ENCODE data around the gene RUNDC3A.
A peak's percentile ranks its signal among the peaks of the same experiment; 100 is the strongest.

Gene RUNDC3A

DNA sequence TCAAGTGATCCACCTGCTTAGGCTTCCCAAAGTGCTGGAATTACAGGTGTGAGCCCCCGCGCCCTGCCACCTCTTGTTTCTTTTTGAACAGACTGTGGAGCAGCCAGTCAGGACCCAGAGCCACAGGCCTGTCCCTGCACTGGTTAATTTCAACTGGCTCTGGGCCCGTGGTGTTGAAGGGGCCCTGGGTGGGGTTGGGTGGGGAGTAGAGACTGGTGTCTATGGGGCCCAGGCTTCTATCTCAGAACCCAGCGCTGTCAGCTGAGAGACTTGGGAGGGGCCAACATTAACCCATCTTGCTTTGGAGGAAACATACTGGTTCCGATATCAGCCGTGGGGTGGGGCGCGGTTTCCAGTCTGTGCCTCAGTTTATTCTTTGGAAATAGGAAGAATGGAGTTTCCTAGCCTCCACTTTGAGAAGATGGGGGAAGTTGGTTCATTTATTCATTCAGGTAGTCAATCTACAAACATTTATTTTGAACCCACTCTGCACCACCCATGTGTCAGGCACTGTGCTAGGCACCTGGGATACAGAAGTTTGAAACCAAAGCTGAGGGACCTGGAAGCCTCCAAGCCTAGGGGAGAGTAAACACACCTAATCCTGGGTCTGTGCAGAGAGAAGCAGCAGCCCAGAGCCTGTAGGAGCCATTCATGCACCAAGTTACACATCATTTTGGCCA is 24.9 kb upstream of the RUNDC3A start:
- DNase-seq (ENCODE audit: low spot score) = no peak

DNA sequence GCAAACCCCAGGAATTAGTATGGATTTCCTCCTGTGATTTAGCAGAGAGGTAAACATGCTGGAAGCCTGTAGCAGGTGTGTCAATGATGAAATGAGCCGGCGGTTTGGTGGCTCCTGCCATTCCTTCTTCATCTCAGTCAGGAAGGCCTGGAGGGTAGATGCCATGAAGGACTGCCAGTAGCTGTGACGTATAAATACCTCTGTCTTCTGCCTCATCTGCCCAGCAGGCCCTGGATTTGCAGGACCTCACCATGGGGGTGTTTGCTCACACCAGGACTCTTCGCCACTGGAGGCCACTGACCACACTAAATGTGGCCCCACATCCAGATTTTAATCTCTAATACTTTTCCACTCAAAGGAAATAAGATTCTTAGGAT is 24.4 kb upstream of the RUNDC3A start:
- DNase-seq (ENCODE audit: low spot score) = no peak

DNA sequence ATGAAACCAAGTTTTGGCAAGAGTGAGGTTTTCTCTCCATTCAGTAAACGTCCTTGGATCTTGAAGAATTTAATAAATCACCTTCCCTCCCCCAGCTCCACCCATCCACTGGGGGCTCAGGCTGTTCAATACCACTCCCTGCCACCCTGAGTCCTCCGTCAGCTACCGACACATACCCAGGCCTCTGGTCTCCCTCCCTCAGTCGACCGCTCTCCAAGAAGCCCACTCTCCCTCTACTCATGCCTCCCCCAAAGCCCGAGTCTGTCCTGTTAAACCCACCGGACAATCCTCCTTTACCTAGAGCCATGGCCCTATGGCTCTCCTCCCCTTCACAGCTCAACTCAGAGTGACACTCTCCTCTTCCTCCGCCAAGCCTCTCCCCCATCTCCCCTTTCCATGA is 20.8 kb upstream of the RUNDC3A start:
- no peak for DNase-seq (ENCODE audit: low spot score)

DNA sequence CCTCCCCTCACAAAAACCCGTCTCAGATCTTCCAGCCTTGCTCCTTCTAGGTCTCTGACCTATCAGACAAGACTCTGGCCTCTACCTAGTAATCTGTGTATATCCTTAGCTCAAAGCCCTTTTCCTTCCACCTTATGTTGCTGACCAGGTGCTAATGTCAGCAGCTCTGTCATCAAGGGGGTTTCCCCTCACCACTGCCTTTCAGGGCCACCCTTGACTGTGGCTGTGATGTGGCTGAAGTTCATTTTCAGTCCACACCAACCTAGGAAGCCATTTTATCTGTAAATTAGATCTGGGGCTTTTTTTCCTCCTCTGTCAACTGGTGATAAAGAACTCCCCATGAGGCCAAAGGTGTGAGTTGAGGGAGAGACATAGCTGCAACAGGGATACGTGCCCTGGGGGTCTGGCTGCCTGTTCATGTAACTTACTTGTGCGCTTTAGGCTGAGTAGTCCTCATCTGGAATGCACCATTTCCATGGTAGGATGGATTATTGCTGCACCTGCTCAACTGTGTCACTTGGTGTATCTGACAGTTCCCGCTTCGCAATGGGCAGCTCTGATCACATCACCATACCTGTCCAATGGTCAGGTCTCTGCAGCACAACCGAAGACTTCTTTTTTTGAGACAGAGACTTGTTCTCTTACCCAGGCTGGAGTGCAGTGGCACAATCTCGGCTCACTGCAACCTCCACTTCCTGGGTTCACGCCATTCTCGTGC is 14.7 kb upstream of the RUNDC3A start:
- DNase-seq (ENCODE audit: low spot score) = no peak

DNA sequence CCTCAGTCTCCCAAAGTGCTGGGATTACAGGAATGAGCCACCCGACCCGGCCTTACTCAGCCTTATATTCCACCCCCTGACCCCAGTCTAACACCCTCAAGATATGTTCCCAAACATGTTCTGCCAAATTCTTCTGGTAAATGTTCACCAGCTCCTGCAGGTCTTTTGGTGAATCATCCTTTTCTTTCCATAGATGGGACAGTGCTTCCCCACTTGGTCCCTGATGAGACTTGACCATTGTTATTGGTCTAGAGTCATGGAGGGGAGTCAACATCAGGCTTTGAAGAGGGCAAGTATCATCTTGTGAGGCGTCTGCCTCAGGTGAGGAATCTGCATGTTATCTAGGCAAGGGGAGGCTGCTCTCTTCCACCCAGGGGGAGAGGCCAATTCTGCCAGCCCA is 10.4 kb upstream of the RUNDC3A start:
- no peak for DNase-seq (ENCODE audit: low spot score)

DNA sequence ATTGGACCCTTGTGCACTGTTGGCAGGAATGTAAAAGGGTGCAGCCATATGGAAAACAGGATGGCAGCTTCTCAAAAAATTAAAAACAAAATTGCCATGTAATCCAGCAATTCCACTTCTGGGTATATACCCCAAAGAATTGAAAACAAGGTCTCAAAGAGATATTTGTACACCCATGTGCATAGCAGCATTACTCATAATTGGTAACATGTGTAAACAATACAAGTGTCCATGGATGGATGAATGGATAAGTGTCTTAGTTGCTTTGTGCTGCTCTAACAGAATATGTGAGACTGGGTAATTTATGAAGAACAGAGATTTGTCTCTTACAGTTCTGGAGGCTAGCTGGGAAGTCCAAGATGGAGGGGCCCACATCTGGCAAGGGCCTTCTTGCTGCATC is 3.8 kb upstream of the RUNDC3A start:
- DNase-seq (ENCODE audit: low spot score) = no peak

DNA sequence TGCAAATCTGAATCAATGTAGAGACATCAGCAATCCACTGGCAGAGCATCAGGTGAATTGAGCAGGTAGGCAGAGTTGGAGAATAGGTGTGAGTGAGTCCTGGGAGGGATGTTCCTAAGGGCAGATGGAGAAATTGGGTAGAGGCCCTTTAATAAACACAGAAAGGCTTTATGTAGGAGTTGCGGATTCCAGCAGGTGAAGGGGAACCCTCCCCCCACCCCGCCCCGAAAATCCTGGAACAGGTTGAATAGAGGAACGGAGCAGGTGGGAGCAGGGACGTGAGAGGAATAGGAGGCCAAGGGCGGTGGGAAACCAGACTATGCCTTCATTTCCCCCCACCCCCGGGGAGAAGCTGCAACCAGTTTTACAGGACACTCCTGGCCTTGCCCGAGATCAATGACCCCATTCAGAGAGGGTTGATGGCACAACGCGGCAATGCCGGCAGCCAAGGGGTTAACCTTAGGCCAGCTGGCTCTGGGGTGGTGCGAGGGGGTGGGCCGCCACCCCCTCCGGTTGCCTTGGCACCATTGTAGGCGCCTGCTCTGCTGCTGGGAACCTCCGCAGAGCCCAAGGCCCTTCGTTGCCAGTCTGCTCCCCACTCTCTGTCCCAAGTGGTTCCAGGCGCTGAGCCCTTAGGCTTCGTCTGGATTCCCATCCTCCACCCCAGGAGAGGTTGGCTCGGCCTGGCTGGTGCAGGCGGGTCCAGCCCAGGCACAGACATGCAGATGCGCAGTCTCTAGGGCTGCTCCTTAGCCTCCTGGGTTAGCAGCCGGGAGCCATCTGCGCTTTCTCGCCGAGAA is 814 bp upstream of the RUNDC3A start:
- peak; percentile 85 for DNase-seq (ENCODE audit: low spot score)

DNA sequence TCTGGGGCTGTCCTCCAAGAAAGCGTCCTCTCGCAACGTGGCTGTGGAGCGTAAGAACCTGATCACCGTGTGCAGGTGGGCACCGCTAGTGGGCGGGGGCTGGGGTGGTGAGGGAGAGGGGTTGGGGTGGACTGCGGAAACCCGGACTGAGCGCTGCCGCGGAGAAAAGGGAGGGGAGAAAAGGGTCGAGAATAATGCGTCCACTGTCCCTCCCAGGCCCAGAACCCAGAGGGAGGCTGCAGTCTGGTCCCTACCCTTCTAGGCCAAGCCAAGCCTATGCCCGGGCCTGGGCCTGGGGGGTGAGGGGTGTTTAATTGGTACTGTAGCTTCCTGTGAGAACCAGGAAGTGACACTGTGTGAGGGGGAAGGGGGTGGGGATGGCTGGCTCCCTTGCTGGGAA is 464 bp downstream of the RUNDC3A start:
- peak; percentile 60 for DNase-seq (ENCODE audit: low spot score)

DNA sequence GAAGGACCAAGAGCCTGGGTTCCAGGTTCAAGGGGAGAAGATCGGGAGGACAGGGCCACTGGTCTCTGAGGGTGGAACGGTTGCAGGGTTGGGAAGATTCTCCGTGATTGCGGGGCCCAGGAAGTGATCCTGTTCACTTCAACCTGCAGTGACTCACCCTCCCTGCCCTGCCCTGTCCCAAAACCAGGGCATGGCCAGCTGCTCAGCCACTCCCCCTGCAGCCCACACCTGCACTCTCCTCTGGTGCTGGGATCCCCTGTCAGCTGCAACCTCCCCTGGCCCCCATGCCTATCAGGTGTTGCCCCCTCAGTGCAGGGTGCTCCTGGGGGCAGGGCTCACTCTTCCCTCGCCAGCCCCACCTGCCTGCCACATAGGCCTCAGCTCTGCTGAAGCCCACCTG is 1.1 kb downstream of the RUNDC3A start:
- DNase-seq (ENCODE audit: low spot score) = no peak

DNA sequence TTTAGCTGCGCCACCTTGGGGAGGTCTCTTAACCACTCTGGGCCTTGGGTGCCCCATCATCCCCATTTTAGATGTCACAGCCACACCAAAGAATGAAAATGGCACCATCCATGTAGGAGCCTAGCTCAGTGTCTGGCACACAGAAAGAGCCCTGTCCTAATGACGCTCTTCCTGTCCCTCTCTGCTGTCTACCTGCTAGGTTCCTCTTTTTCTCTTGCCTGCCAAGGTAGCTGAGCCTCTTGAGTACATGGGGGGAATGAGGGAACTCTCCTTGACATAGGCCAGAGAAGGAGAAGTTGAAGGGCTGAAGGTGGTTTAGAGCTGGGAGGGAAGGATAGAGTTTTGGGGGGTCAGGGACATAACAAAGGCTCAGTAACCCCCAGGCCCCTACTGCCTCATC is 1.8 kb downstream of the RUNDC3A start:
- DNase-seq (ENCODE audit: low spot score) = no peak

DNA sequence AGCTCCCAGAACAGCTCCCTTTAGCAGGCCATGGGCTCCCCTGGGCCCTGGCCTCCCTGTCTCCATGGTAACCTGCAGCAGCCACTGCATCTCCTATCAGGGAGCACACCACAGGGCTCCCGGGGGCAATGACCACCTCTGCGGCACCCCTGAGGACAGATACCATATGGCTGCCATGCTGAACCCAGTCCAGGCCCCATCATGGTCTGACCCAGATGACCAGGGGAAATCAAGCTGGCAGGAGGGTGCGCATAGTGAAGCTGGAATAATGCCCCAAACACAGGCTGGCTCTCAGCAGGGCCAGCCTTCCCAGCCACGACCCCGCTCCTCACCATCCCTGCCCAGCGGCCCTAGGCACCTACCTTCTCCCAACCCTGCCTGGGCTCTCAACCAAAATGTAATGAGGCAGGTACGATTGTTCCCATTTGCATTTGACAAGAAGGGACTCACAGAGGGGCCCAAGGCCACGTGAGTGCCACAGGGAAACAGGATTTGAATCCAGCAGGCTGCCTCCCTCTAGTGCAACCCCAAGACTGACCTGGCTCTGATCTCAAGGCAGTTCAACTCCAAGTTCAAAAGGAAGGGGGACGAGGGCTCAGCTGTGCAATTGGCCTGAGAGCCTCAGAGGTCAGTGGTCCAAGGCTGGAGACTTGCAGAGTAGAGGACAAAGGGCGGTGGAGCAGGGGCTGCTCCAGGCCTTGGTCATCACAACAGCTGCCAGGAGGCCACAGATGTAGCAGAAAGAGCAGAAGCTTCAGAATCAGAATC is 2.4 kb downstream of the RUNDC3A start:
- DNase-seq (ENCODE audit: low spot score) = no peak

DNA sequence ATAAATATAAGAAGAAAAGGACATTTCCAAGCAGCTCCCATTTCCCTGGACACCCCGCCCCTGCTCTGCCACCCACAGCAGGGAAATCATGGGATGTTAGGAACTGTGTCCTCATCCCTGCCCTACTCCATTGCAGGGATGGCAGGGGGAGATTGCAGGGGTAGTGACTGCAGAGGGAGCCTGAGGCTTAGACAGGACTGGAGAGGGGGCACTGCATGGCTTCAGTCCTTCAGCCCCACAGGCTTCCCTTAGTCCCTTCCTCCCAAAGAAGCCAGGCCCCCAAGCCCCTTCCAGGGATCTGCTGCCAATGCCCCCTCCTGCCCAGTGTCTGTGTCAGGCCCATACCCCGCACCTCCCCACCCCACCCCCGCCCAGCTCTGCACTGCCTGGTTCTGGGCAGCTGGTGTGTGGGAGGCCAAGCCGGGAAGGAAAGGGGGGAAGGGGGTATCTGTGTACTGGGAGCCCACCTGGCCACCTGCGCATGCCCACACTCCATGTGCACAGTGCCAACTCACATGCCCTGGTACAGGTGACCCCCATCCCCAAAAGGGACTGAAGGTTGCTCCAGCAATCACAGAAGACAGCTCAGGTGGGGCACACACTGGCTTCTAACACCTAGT is 3.3 kb downstream of the RUNDC3A start:
- no peak for DNase-seq (ENCODE audit: low spot score)

DNA sequence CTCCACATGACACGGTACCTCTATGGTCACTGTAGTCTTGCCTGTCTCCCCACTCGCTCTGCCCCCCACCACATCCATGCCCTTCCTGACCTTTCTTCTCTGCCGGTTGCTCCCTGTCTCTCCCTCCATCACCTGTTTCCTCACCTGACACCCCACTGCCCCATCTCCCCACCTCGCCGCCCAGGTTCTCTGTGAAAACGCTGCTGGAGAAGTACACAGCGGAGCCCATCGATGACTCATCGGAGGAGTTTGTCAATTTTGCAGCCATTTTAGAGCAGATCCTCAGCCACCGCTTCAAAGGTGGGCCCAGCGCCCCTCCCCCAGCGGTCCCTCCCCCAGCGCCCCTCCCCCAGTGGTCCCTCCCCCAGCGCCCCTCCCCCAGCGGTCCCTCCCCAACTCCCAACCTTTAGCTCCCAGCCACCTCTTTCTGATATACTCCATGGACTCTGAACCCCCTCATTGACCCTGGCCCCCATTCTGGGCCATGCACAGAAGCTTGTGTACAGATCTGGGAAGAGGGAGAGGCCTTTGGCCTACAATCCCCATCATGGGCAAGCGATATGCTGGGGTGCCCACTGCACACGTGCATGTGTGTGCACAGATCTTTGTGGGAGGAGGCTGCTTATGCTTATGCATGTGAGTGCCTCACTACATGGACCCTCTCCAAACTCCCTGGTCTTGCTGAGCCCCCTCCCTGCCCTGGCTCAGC is 4.1 kb downstream of the RUNDC3A start:
- DNase-seq (ENCODE audit: low spot score) = no peak

DNA sequence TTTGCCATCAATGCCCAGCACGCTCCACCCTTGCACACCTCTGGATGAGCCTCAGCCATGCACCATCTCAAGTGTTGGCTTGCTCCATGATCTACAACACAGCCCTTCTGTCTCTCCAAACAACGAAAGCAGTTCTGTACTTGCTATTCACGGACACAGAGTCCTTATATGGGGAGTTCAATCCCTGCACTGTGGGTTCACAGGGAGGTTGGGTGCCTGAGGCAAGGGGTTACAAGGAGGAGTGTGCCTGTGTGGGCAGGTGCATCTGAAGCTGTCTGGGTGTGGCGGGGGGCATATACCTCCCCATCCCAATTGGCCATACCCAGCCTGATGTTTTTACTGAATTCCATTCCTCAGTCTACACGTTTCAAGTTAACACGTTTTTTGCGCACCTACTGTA is 5.6 kb downstream of the RUNDC3A start:
- no peak for DNase-seq (ENCODE audit: low spot score)

DNA sequence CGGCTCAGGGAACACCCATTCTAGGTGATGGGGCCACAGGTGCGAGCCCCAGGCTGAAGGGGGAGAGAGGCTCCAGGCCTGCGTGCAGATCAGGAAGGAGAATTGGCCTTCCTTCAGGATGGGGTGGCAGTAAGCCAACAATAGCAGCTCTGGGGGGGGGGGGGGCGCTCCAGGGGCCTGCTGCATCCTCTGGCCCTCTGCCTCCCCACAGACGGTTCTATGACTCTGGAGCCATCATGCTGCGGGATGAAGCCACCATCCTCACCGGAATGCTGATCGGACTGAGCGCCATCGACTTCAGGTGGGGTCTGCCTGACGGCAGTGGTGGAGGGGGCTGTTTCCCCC is 6.1 kb downstream of the RUNDC3A start:
- no peak for DNase-seq (ENCODE audit: low spot score)

DNA sequence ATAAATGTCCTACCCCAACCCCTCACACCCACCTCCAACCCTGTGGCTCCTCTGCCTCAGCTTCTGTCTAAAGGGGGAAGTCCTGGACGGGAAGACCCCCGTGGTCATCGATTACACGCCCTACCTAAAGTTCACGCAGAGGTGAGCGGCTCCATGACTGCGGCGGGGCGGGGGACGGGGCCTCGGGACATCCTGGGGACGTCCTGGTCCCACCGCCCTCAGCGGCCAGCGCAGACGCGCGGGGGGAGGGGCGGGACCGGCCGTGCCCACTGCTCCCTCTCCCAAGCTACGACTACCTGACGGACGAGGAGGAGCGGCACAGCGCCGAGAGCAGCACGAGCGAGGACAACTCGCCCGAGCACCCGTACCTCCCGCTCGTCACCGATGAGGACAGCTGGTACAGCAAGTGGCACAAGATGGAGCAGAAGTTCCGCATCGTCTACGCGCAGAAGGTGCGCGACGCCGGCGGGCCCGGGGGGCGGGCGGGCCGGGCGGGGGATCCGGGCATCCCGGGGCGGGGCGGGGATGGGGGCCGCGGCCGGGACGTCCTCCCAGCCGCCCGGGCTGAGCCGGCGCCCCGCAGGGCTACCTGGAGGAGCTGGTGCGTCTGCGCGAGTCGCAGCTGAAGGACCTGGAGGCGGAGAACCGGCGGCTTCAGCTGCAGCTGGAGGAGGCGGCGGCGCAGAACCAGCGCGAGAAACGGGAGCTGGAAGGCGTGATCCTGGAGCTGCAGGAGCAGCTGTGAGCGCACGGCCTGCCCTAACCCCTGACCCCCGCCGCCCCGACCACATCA is 6.7 kb downstream of the RUNDC3A start:
- no peak for DNase-seq (ENCODE audit: low spot score)

DNA sequence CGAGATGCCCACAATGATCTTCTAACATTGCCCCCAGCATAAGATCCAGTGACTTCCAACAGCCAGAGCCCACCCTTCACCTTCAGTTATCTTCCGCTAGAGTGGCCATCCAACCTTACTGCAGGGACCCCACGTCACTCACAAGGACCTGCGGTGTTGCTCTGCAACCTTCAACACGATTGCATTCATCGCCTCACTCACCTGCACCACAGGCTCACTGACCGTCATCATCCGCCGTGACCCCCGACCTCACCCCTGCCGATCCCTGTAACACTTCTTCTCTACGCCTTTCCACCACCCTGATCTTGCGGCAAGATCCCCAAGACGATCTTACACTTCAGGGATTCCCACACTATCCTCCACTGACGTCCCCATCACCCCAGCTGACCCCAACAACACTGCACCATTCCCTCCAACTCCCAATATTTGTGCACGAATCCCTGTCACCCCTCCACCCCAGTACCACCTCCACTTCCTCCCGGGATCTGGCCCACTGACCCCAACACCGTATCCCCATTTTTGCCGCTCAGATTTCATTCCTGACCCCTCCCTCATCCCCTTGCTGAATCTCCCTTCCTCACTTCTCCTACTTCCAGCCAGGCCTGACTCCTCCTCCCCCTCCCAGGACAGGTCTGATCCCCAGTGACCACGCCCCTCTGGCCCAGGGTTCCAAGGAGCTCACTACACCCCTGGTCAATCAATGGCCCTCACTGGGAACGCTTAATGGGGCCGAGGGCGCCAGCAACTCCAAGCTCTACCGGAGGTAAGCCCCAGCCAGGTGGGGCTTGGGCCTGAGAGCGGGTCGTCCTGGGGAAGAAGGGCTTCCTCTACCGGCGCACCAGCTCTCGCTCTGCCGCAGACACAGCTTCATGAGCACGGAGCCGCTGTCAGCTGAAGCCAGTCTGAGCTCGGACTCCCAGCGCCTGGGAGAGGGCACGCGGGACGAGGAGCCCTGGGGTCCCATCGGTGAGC is 7.6 kb downstream of the RUNDC3A start:
- no peak for DNase-seq (ENCODE audit: low spot score)

DNA sequence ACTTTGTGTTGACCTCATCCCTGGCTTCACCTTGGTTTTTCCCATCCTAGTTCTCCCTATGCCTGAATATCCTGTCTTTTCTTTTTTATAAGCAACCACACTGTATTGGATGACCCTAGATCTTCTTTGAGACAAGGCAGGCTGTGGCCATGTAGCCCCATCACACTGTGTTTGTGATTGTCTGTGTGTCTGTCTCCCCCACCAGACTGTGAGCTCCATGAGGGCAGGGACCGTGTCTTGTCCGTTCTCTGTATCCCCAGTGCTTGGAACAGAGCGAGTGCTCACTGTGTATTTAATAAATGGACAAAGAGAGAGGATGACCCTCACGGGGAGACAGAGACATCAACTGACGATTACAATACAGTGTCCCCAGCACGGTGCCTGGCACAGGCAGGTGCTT is 9.1 kb downstream of the RUNDC3A start:
- DNase-seq (ENCODE audit: low spot score) = no peak
